ENCODE measurements around the gene TSPEAR.

Gene TSPEAR

DNA sequence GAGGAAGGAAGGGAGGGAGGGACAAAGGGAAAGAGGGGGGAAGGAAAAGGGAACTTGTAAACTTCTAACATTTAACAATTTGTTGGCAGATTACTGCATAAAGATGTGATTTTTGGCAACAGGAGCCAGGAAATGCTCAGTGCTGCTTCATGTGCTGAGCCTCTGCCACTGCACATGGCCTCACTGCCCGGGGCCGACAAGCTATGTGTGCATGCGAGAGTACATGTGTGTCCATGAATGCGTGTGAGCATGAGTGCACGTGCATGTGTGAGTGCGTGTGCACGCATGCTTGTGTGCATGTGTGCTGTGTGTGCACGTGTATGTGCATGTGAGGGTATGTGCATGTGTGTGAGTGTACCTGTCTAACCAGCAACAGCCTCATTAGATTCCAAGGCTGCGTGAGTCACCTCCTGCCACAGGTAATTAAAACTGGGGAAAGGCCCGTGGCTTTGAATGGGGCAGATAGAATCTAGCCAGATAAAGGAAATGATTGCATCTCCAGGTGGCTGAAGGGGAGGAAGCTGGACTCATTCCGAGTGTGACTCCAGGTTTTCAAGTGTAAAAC lies 41.4 kb upstream of the TSPEAR start:
- Histone ChIP-seq H3K36me3 (ENCODE audit: control insufficient read depth, low read length) (no peaks in the 10 kb centered on the region), H3K4me2 (ENCODE audit: low read length) (no peak overlapping the region), H3K4me3 (ENCODE audit: low read length) (no peak overlapping the region), H3K9me2 (replicated peaks; ENCODE audit: control insufficient read depth, low read length) (no peaks in the 10 kb centered on the region), H3F3A (ENCODE audit: control insufficient read depth, insufficient read depth) (no peaks in the 10 kb centered on the region), H4K20me1 (ENCODE audit: control insufficient read depth, insufficient read depth, low read depth, low read length) (no peaks in the 10 kb centered on the region), H3K9me3 (ENCODE audit: control insufficient read depth, insufficient read depth, low read length) (no peaks in the 10 kb centered on the region), H3K27ac (ENCODE audit: low read depth, low read length) (no peak overlapping the region), H3K27me3 (ENCODE audit: control insufficient read depth, low read length) (no peaks in the 10 kb centered on the region), H3K79me2 (ENCODE audit: control insufficient read depth, low read length) (no peaks in the 10 kb centered on the region), H3K4me1 (ENCODE audit: control insufficient read depth, low read length) (no peaks in the 10 kb centered on the region)
- TF ChIP-seq, protein P1, sequence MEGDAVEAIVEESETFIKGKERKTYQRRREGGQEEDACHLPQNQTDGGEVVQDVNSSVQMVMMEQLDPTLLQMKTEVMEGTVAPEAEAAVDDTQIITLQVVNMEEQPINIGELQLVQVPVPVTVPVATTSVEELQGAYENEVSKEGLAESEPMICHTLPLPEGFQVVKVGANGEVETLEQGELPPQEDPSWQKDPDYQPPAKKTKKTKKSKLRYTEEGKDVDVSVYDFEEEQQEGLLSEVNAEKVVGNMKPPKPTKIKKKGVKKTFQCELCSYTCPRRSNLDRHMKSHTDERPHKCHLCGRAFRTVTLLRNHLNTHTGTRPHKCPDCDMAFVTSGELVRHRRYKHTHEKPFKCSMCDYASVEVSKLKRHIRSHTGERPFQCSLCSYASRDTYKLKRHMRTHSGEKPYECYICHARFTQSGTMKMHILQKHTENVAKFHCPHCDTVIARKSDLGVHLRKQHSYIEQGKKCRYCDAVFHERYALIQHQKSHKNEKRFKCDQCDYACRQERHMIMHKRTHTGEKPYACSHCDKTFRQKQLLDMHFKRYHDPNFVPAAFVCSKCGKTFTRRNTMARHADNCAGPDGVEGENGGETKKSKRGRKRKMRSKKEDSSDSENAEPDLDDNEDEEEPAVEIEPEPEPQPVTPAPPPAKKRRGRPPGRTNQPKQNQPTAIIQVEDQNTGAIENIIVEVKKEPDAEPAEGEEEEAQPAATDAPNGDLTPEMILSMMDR (IDR thresholded peaks at IDR 0.05; ENCODE audit: low read depth, low read length, poor library complexity, severe bottlenecking): no peak
- TF ChIP-seq EZH2phosphoT487 (IDR thresholded peaks at IDR 0.05; ENCODE audit: borderline replicate concordance, low read length): no peak

DNA sequence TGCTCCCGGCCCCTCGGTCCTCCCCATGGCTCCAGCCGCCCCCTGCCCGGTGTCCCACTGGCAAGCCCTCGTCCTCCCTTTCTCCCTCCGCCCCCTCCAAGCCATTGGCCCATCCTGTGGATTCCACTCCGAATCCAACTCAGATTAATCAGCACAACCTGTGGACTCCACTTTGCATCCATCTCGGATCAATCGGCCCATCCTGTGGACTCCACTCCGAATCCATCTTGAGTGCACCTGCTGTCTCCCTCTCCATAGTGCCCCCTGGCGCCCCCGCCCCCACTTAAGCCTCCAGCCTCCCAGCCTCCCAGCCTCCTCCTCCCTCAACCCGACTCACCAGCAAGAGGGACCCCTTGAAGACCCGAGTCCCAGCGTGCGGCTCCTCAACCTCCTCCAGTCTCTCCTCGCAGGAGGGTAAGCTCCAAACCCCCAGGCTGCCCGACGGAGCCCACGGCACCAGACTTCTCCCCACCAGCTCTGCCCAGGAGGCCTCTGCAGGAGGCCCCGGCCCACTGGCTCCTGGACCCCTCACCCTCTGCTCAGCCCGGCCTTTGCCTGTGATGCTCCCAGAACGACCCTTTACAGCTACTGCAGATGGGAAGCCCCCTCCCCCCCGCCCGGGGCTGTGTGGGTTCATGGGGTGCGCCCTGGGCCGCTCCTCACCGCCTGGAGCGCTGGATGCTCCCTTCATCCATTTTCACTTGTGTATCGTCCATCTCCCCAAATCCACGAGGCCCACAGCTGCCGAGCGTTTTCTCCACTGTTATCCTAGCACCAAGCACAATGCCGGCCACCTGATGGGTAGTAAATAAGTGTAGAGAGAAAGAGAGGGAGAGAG lies 40.6 kb upstream of the TSPEAR start:
- Histone ChIP-seq H3K9me2 (replicated peaks; ENCODE audit: control insufficient read depth, low read length) (no peaks in the 10 kb centered on the region), H3K27me3 (ENCODE audit: control insufficient read depth, low read length) (no peaks in the 10 kb centered on the region), H3K4me3 (ENCODE audit: low read length) (no peak overlapping the region), H3K36me3 (ENCODE audit: control insufficient read depth, low read length) (no peaks in the 10 kb centered on the region), H3K4me2 (ENCODE audit: low read length) (no peak overlapping the region), H3K4me1 (ENCODE audit: control insufficient read depth, low read length) (no peaks in the 10 kb centered on the region), H4K20me1 (ENCODE audit: control insufficient read depth, insufficient read depth, low read depth, low read length) (no peaks in the 10 kb centered on the region), H3K79me2 (ENCODE audit: control insufficient read depth, low read length) (no peaks in the 10 kb centered on the region), H3K27ac (ENCODE audit: low read depth, low read length) (no peak overlapping the region), H3F3A (ENCODE audit: control insufficient read depth, insufficient read depth) (no peaks in the 10 kb centered on the region), H3K9me3 (ENCODE audit: control insufficient read depth, insufficient read depth, low read length) (no peaks in the 10 kb centered on the region)
- no peak for TF ChIP-seq EZH2phosphoT487 (IDR thresholded peaks at IDR 0.05; ENCODE audit: borderline replicate concordance, low read length)
- TF ChIP-seq, protein P1 (IDR thresholded peaks at IDR 0.05; ENCODE audit: low read depth, low read length, poor library complexity, severe bottlenecking): no peak

DNA sequence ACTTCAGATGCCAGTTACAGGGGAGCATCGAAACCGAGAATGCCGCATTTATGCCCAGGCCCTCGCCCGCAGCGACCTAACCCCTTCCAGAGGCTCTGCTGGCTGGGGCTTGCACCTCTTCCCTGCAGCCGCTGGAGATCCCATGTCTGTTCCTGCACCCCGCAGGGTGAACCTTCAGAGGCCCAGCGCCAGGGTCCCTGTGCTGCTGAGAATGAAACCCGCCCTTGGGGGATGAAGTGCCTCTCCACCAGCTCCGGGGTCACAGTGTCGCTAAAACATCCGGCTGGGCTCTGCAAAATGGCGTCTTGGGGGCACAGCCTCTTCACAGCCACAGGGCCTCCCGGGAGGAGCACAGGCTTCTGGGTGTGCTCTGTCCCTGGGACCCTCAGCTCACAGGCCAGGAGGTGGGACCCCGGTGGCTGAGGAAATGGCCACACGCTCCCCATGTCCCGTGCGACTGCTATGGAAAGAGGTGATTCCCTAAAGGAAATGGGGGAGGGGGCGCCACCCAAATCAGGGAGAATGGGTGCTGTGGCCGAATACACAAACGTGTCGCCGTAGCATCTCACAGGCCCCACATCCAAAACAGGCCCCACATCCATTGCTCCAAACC lies 39.9 kb upstream of the TSPEAR start:
- Histone ChIP-seq H3K4me2 (ENCODE audit: low read length) (no peak overlapping the region), H3K9me2 (replicated peaks; ENCODE audit: control insufficient read depth, low read length) (no peaks in the 10 kb centered on the region), H3K27ac (ENCODE audit: low read depth, low read length) (no peak overlapping the region), H3F3A (ENCODE audit: control insufficient read depth, insufficient read depth) (no peaks in the 10 kb centered on the region), H3K36me3 (ENCODE audit: control insufficient read depth, low read length) (no peaks in the 10 kb centered on the region), H3K79me2 (ENCODE audit: control insufficient read depth, low read length) (no peaks in the 10 kb centered on the region), H3K4me3 (ENCODE audit: low read length) (no peak overlapping the region), H3K9me3 (ENCODE audit: control insufficient read depth, insufficient read depth, low read length) (no peaks in the 10 kb centered on the region), H3K4me1 (ENCODE audit: control insufficient read depth, low read length) (no peaks in the 10 kb centered on the region), H3K27me3 (ENCODE audit: control insufficient read depth, low read length) (no peaks in the 10 kb centered on the region), H4K20me1 (ENCODE audit: control insufficient read depth, insufficient read depth, low read depth, low read length) (no peaks in the 10 kb centered on the region)
- TF ChIP-seq, protein P1 (IDR thresholded peaks at IDR 0.05; ENCODE audit: low read depth, low read length, poor library complexity, severe bottlenecking): no peak
- TF ChIP-seq EZH2phosphoT487 (IDR thresholded peaks at IDR 0.05; ENCODE audit: borderline replicate concordance, low read length): no peak

All from DOHH2 (cell line).